ENCODE results near the gene MED23.

Gene MED23

DNA sequence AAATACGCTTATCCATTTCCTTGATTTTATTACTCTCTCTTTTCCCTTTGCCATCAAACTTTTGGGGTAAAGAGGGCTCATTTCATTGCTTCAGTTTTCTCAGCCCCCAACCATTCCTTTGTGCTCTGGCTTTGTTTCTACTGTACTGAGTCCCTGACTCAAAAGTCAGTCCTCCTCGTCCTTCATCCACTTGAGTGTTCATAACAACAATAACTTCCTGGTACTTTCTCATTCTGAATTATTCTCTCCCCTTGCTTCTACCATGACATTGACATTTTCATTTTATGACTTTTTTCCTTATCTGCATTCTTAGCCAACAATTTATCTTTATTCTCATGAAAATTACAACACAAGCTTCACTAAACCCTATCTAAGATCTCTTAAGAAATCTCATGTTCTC, 10.0 kb upstream of the MED23 start:
- TF ChIP-seq, protein P1, sequence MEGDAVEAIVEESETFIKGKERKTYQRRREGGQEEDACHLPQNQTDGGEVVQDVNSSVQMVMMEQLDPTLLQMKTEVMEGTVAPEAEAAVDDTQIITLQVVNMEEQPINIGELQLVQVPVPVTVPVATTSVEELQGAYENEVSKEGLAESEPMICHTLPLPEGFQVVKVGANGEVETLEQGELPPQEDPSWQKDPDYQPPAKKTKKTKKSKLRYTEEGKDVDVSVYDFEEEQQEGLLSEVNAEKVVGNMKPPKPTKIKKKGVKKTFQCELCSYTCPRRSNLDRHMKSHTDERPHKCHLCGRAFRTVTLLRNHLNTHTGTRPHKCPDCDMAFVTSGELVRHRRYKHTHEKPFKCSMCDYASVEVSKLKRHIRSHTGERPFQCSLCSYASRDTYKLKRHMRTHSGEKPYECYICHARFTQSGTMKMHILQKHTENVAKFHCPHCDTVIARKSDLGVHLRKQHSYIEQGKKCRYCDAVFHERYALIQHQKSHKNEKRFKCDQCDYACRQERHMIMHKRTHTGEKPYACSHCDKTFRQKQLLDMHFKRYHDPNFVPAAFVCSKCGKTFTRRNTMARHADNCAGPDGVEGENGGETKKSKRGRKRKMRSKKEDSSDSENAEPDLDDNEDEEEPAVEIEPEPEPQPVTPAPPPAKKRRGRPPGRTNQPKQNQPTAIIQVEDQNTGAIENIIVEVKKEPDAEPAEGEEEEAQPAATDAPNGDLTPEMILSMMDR (IDR thresholded peaks at IDR 0.05; ENCODE audit: insufficient read depth, low read length, missing control alignments), result no peak
- CTCF ChIA-PET, result interaction anchor here (1.3 to 5.4 kb wide), 2 partner anchors 9 to 272 kb away, joined by 3 to 88 read pairs; partner anchors contain the start of gene MED23
- POLR2A ChIA-PET, result no interaction called here
- no peak overlapping the region for H3K4me3 ChIP-seq (ENCODE audit: low read depth, low read length)
- no peak for DNase-seq (ENCODE audit: low read depth, low spot score)

DNA sequence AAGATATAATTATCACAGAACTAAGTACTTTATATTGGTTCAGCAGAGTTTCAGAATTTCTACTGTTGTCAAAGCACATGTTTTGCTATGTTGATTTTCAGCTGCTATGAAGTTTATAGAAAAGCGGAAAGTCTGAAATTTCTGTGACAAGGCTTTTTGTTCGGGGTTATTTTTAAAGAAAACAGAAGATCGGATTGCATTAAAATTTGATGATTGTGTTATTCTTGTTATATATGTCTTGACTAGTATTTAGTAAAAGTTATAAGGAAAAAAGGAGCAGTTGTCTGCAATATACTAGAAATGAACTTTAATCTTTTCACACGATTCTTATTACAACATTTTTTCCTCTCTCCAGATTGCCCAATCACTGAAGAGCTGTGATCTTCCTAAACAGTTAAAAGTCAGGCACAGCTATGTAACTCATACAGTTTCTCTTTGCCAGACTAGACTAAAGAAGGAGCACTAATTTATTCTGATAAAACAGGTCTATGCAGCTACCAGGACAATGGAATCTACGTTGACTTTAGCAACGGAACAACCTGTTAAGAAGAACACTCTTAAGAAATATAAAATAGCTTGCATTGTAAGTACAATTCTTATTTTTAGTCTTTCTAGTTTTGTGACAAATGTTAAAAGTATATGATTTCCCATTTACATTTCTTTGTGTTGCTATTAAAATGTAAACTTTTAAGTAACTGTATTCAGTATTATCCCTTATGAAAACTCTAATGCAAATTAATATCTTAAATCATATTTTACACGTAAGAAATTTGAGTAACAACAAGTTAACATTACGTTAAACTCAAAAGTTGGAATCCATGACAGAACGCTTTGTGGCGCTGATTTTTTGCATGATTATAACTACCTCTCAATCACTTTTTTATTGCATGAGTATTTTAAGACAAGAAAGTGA, 9.1 kb upstream of the MED23 start, which contains the start of gene ENPP3:
Gene ENPP3 (plus strand): TSS at position 423 of the 913 bp plus-strand sequence. CDS start 83 bp downstream, at position 506.
- TF ChIP-seq, protein P1 (IDR thresholded peaks at IDR 0.05; ENCODE audit: insufficient read depth, low read length, missing control alignments), result no peak
- ChIA-PET POLR2A (no interaction called here), CTCF (interaction anchor here (5.4 kb wide), 1 partner anchor 8 kb away, joined by 88 read pairs; the partner anchor contains the start of gene MED23)
- no peak within 1 kb of the TSS for H3K4me3 ChIP-seq (ENCODE audit: low read depth, low read length)
- no peak for DNase-seq (ENCODE audit: low read depth, low spot score)

DNA sequence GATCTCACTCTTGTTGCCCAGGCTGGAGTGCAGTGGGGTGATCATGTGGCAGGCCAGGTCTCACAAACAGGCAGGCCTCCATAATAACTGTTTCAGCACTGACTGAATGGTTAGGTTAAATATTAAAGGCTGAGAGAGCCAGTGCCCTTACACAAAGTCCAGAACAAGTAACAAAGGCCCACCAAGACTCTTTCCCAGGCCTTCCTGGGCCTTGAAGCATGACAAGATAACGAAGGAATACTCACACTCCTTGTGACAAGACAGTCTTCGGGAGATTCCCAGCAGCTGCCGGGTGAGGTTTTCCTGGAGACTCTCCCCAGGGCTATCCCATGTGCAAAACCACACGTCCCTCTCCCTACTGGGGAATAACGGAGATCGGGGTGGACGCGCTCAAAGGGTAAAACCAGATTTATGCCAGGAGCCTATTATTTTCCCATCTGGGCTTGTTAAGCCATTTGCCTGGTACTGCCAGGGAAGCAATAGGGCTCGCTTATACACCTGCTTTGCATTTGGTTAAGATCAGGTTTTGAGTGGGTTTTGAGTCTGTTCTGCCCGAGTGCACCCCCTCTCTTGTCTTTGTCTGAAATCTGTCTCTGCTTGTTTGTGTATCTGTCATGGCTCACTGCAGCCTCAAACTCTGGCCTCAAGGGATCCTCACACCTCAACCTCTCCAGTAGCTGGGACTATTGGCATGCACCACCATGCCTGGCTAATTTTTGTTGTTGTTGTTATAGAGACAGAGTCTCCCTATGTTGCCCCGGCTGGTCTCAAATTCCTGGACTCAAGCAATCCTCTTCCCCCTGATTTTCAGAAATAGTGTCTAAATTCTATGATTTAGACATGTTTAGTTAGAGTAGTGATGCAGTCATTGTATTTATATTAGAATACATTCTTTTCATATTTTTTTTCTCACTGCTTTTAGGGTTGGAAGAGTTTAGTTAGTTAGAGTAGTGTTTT, 7.6 kb upstream of the MED23 start:
- ChIA-PET CTCF (interaction anchor here (5.4 kb wide), 1 partner anchor 7 kb away, joined by 88 read pairs; the partner anchor contains the start of gene MED23), POLR2A (no interaction called here)

DNA sequence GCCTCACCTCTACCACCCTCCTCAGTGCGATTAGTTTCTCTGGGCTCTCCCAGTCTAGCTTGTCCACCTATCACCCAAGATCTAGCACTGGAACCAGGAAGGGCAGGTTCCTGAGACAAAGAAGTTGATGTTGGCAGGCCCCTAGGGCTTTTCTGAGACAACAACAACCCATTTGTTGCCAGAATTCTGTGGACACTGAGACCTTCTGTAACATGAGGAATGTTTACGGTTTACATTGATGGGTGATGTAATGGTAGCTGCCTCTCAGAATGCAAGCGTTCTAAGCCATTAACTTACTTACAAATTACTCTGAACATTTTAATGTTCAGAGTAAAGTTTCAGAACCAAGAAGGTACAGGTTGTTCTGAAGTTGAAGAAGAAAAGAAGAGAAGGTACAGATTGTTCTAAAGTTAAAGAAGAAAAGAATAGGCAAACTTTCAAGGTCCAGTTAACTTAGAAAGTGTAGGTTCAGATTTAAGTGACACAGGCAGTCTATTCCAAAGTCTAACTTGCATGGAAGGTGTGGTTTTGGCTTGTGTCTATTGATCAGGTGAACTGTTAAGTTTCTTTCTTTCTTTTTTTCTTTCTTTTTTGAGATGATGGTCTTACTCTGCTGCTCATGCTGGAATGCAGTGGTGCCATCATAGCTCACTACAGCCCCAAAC, 3.7 kb upstream of the MED23 start:
- no peak for DNase-seq (ENCODE audit: low read depth, low spot score)
- no peak overlapping the region for H3K4me3 ChIP-seq (ENCODE audit: low read depth, low read length)
- CTCF ChIA-PET, result interaction anchor here (5.1 kb wide), 1 partner anchor 7 kb away, joined by 88 read pairs; the partner anchor contains the start of gene ENPP3
- POLR2A ChIA-PET, result no interaction called here
- TF ChIP-seq, protein P1 (IDR thresholded peaks at IDR 0.05; ENCODE audit: insufficient read depth, low read length, missing control alignments), result no peak

More for the DNA sequence above, 7.6 kb upstream of the MED23 start:
- no peak for DNase-seq (ENCODE audit: low read depth, low spot score)
- no peak overlapping the region for H3K4me3 ChIP-seq (ENCODE audit: low read depth, low read length)
- TF ChIP-seq, protein P1 (IDR thresholded peaks at IDR 0.05; ENCODE audit: insufficient read depth, low read length, missing control alignments), result no peak

DNA sequence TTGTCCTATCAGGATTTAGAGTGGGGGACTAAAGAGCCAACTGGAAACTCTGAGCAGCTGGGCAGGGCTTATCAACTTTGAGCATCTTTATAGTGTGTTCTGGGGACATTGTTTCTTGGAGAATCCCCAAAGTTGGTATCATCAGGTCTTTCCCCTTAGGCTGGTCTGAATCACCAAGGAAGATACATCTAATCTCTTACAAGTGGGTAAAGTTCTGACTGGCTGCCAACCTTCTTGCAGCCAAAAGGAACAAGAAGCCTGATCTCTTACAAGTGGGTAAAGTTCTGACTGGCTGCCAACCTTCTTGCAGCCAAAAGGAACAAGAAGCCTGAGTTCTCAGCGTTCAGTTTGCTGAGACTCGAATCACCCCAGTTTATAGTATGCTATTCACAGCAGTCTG, 1.6 kb upstream of the MED23 start:
- ChIA-PET POLR2A (no interaction called here), CTCF (interaction anchor here (1.0 to 5.1 kb wide), 12 partner anchors 9 to 281 kb away, joined by 3 to 88 read pairs (median 10); partner anchors contain the start of gene ENPP3)
- TF ChIP-seq, protein P1 (IDR thresholded peaks at IDR 0.05; ENCODE audit: insufficient read depth, low read length, missing control alignments), result no peak
- DNase-seq (ENCODE audit: low read depth, low spot score), result no peak
- H3K4me3 ChIP-seq (ENCODE audit: low read depth, low read length), result no peak overlapping the region

Measured in AG04449 (cell line).